HS-27A (cell line): ENCODE results near the gene FAIM.
"Not testable (repeated sequence)": the region's sequence is repeated elsewhere in the genome, so short reads cannot be mapped to it uniquely, and the experiment has no call there.

Experiments used
- DNase-seq: peaks from one replicate; pipeline ENCODE4 v3.0.0-alpha.2; 2012; ENCODE audit warnings: low read depth, missing footprints

The FAIM gene

GRCh38 chr3:138680974-138681373 is 72.4 kb downstream of the FAIM start:
- not testable (repeated sequence) for DNase-seq

GRCh38 chr3:138681463-138682220 is 73.1 kb downstream of the FAIM start:
- no peak for DNase-seq

- no peak for DNase-seq
Measured at GRCh38 chr3:138682648-138683047, 74.1 kb downstream of the FAIM start.
